SK-N-SH (cell line): ENCODE data around the gene ADAMTS15. TPM values are rescaled to one million over a fixed set of nuclear protein-coding genes. Genes with fewer than 3 reads are reported as not detected.

Source experiments
- CTCF ChIA-PET: fragments of 300-600, 350-600 bp; formaldehyde crosslinking; extraction: SDS; loops from one replicate; lab custom pipeline; 2021; lab: Yijun Ruan, JAX
- POLR2A ChIA-PET: fragments of 350-600 bp; sonication (Branson Sonifier 250); formaldehyde crosslinking; extraction: SDS; loops from one replicate; lab custom pipeline; 2020; ENCODE audit warnings: antibody characterized with exemption, inconsistent platforms; lab: Yijun Ruan, JAX
- DNase-seq: peaks from one replicate; pipeline ENCODE4 v3.0.0; 2012
- H2AFZ ChIP-seq: fragments of 200-600 bp; sonication (generic); 2 replicates; pipeline ENCODE4 v1.8.1; 2016; ENCODE audit warnings: antibody characterized with exemption, mild to moderate bottlenecking, low read depth
- H3F3A ChIP-seq: fragments of 200-600 bp; sonication (generic); replicated peaks from 2 replicates; pipeline ENCODE3; 2016; ENCODE audit warnings: antibody characterized with exemption, mild to moderate bottlenecking; ENCODE audit not compliant: insufficient read depth
- H3K27ac ChIP-seq, 2 experiments: fragments of 200-500 bp in 1 of 2; fragments of 200-600 bp in 1 of 2; sonication (Bioruptor generic) in 1 of 2; sonication (generic), shearing (Covaris generic) in 1 of 2; 2 replicates each; pipeline versions ENCODE4 v1.5.1 to v1.6.1; 2014 to 2016; ENCODE audit warnings: low read depth in 2 of 2, inconsistent platforms in 1 of 2, low read length in 1 of 2, mild to moderate bottlenecking in 1 of 2, mixed read lengths in 1 of 2
- H3K27me3 ChIP-seq: fragments of 200-600 bp; sonication (generic), shearing (Covaris generic); 2 replicates; pipeline ENCODE4 v1.6.1; 2016; ENCODE audit warnings: mixed run types; ENCODE audit not compliant: insufficient read depth
- H3K36me3 ChIP-seq, 2 experiments: fragments of 200-500 bp in 1 of 2; fragments of 200-600 bp in 1 of 2; sonication (Bioruptor generic) in 1 of 2; sonication (generic) in 1 of 2; replicated peaks in 1 of 2; 2 replicates each; pipeline versions ENCODE3 to v1.5.1; 2014 to 2016; ENCODE audit warnings: low read length in 1 of 2, mild to moderate bottlenecking in 1 of 2; ENCODE audit not compliant: insufficient read depth in 2 of 2, control insufficient read depth in 1 of 2
- H3K4me1 ChIP-seq, 2 experiments: fragments of 200-500 bp in 1 of 2; fragments of 200-600 bp in 1 of 2; sonication (Bioruptor generic) in 1 of 2; sonication (generic), shearing (Covaris generic) in 1 of 2; 2 replicates each; pipeline versions ENCODE4 v1.5.1 to v1.6.1; 2014 to 2016; ENCODE audit warnings: low read depth in 1 of 2, low read length in 1 of 2, mixed run types in 1 of 2; ENCODE audit not compliant: insufficient read depth in 2 of 2, control insufficient read depth in 1 of 2
- H3K4me2 ChIP-seq: fragments of 200-600 bp; sonication (generic), shearing (Covaris generic); 2 replicates; pipeline ENCODE4 v1.6.1; 2017; ENCODE audit warnings: mixed run types
- H3K4me3 ChIP-seq, 2 experiments: fragments of 200-500 bp in 1 of 2; fragments of 200-600 bp in 1 of 2; sonication (Bioruptor generic) in 1 of 2; sonication (generic), shearing (Covaris generic) in 1 of 2; 2 replicates each; pipeline versions ENCODE4 v1.5.1 to v1.8.1; 2014 to 2016; ENCODE audit warnings: low read depth in 2 of 2, inconsistent platforms in 1 of 2, low read length in 1 of 2, mild to moderate bottlenecking in 1 of 2, mixed read lengths in 1 of 2, moderate library complexity in 1 of 2
- H3K79me2 ChIP-seq: fragments of 200-600 bp; sonication (generic); 2 replicates; pipeline ENCODE4 v1.8.1; 2017; ENCODE audit warnings: mild to moderate bottlenecking; ENCODE audit not compliant: insufficient read depth
- H3K9ac ChIP-seq: fragments of 200-600 bp; sonication (generic); 2 replicates; pipeline ENCODE4 v1.6.1; 2017; ENCODE audit warnings: mixed run types
- H3K9me2 ChIP-seq: fragments of 200-600 bp; sonication (generic); 2 replicates; pipeline ENCODE4 v1.6.1; 2017; ENCODE audit warnings: mixed run types
- H3K9me3 ChIP-seq: fragments of 200-600 bp; sonication (generic); 2 replicates; pipeline ENCODE4 v1.6.1; 2017; ENCODE audit warnings: mixed run types, mild to moderate bottlenecking, moderate library complexity
- H4K20me1 ChIP-seq: fragments of 200-600 bp; sonication (generic); 2 replicates; pipeline ENCODE4 v1.6.1; 2017; ENCODE audit warnings: mild to moderate bottlenecking, mixed run types; ENCODE audit not compliant: insufficient read depth
- ELF1 ChIP-seq: IDR thresholded peaks from 2 replicates; pipeline ENCODE4 v1.4.0; 2012
- EZH2phosphoT487 ChIP-seq: fragments of 200-600 bp; sonication (generic); IDR thresholded peaks from 2 replicates; pipeline ENCODE4 v1.6.1; 2017; ENCODE audit warnings: low read depth, mixed run types, mild to moderate bottlenecking, antibody characterized with exemption, moderate library complexity, borderline replicate concordance
- FOSL2 ChIP-seq: IDR thresholded peaks from 2 replicates; pipeline ENCODE4 v1.4.0; 2012; ENCODE audit warnings: low read depth, mild to moderate bottlenecking, moderate library complexity, borderline replicate concordance
- FOXJ3 ChIP-seq: sonication (generic); formaldehyde crosslinking; IDR thresholded peaks from 2 replicates; pipeline ENCODE4 v1.5.1; 2020; ENCODE audit warnings: mild to moderate bottlenecking, missing genetic modification reagents
- FOXM1 ChIP-seq: IDR thresholded peaks from 2 replicates; pipeline ENCODE4 v1.4.0; 2012; ENCODE audit warnings: low read depth, mild to moderate bottlenecking
- GATA2 ChIP-seq: sonication (generic); formaldehyde crosslinking; IDR thresholded peaks from 2 replicates; pipeline ENCODE4 v1.5.0; 2020; ENCODE audit warnings: mild to moderate bottlenecking, missing genetic modification reagents
- JUND ChIP-seq: IDR thresholded peaks from 2 replicates; pipeline ENCODE4 v1.4.0; 2012
- RCOR1 ChIP-seq: fragments of 150-350 bp; IDR thresholded peaks from 2 replicates; pipeline ENCODE4 v1.6.1; 2017; ENCODE audit warnings: antibody characterized with exemption, low read length
- RXRA ChIP-seq: IDR thresholded peaks from 2 replicates; pipeline ENCODE4 v1.4.0; 2012; ENCODE audit warnings: low read depth, mild to moderate bottlenecking, borderline replicate concordance
- SIN3A ChIP-seq: IDR thresholded peaks from 2 replicates; pipeline ENCODE4 v1.6.1; 2012; ENCODE audit warnings: low read depth, mild to moderate bottlenecking, low read length, moderate library complexity, borderline replicate concordance
- USF2 ChIP-seq: fragments of 150-350 bp; IDR thresholded peaks from 2 replicates; pipeline ENCODE4 v1.6.1; 2017; ENCODE audit warnings: antibody characterized with exemption, low read length, low read depth, borderline replicate concordance
- YY1 ChIP-seq: IDR thresholded peaks from 2 replicates; pipeline ENCODE4 v1.4.0; 2012; ENCODE audit warnings: low read depth, mild to moderate bottlenecking
- WGBS: methylation state at CpG from one replicate; pipeline ENCODE4 v1.1.6; 2017; ENCODE audit warnings: low lambda C conversion rate; 5-methylcytosine and 5-hydroxymethylcytosine counted together
- polyA plus RNA-seq, 3 experiments: library from polyadenylated mRNA; depleted of rRNA; stranded (reverse); fragments of >200 nt; gene quantifications; 2 replicates each; pipeline ENCODE4 v1.2.3, GENCODE V29; 2012
- TF ChIP-seq, protein P1 (sequence below): fragments of 150-350 bp; IDR thresholded peaks from 2 replicates; pipeline ENCODE4 v1.6.1; 2016; ENCODE audit warnings: mild to moderate bottlenecking, low read depth, low read length
- TF ChIP-seq, protein P2 (sequence below): fragments of 200-600 bp; sonication (generic); IDR thresholded peaks from 2 replicates; pipeline ENCODE4 v1.6.1; 2017; ENCODE audit warnings: antibody characterized with exemption, mild to moderate bottlenecking, moderate library complexity

ADAMTS15 gene
- polyA plus RNA-seq, 1 of the 3 experiments (the other 2 are of a cell fraction) = 1.1 TPM

DNA sequence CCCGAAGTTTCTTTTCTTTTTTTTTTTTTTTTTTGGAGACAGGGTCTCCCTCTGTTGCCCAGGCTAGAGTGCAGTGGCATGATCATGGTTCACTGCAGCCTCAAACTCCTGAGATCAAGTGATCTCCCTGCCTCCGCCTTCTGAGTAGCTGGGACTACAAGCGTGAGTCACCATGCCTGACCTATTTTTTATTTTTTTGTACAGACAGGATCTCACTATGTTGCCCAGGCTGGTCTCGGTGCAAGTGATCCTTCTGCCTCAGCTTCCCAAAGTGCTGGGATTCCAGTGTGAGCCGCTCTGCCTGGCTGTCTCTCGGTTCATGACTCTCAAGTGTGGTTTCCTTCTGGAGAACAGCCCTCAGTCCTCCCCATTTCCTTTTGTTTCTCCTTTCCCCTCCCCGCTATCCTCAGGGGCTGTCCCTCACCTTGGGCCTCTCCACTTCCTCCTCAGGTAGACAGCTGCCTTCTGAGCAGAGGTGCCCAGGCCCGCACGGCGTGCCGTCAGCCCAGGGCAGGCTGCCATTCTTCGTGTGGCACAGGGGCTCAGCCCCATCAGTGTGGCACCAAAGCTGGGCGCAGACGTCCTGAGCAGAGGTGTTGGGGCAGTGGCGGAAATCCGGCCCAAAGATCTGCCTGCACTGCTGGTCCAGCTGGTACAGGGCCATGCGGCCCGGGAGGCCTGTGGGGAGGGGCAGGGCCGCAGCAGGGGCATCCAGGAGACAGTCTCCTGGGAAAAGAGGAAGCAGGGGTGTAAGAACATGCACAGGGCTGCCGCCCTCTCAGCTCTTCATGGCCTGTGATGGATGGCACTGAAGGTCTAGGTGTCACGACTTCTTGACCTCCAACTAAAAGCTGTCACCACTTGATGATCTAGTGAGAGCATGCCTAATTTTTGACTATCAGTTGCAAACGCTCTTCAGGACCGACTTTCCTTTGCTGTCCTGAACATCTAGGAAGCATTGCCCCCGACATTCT lies 34.1 kb upstream of the ADAMTS15 start:
- H3K9ac ChIP-seq = no peak overlapping the region
- H3F3A ChIP-seq = peaks cover 11% of the 10 kb centered on the region
- CTCF ChIA-PET = interaction anchor here (0.7 to 2.1 kb wide), 4 partner anchors 14 to 481 kb away, joined by 3 to 9 read pairs (median 5); partner anchors contain the start of gene ADAMTS8
- no peaks in the 10 kb centered on the region for H3K79me2 ChIP-seq
- H3K4me1 ChIP-seq = no peaks in the 10 kb centered on the region
- no peaks in the 10 kb centered on the region for H3K9me2 ChIP-seq
- H4K20me1 ChIP-seq = no peaks in the 10 kb centered on the region
- DNase-seq = no peak
- H3K9me3 ChIP-seq = no peaks in the 10 kb centered on the region
- WGBS = 85% methylated on average over 23 of the region's 24 CpGs
- H3K27me3 ChIP-seq = no peaks in the 10 kb centered on the region
- no peak overlapping the region for H3K4me3 ChIP-seq
- H3K4me2 ChIP-seq = no peak overlapping the region; the same call in 1 of the 2 replicates
- H3K27ac ChIP-seq = no peak overlapping the region
- TF ChIP-seq RXRA = no peak
- peak; percentile 32; the same call in 1 of the 2 replicates for TF ChIP-seq FOSL2
- H2AFZ ChIP-seq = no peak overlapping the region
- POLR2A ChIA-PET = no interaction called here
- H3K36me3 ChIP-seq = no peaks in the 10 kb centered on the region

DNA sequence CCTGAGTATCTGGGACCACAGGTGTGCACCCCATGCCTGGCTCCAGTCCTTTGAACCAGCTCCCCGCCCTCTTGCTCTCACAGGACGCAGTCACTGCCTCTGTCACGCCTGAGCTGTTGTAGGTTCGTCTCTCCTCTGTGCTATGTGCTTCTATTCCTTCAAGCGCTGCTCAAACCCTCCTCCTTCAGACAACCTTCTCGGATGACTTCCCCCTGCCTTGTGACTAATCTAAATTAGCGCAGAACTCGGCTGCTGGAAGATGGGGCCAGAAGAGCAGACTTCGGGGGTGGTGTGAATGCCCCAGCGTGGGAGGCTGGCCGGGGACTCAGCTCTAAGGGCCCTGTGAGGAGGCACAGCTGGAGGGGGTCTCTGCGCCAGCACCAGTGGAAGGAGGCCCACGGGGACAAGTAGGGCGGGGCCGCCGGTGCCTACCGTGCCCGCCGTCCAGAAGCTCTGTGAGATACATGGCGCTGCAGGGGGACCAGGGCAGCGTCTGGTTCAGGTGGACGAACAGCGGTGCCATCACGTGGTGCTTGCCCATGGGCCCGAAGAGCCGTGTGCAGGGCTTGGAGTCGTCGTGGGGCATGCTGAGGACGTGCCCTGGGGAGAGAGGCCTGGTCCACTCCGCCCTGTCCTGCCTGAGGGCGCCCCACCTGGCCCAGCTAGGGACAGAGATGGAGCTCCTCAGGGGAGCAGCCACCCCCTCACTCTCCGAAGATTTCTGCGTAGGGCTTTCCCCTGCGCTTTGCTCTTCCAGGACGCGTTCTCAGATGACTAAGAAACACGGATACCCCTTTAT lies 32.5 kb upstream of the ADAMTS15 start:
- no peak overlapping the region for H3K9ac ChIP-seq
- peaks cover 11% of the 10 kb centered on the region for H3F3A ChIP-seq
- no peak for DNase-seq
- no peak overlapping the region for H3K27ac ChIP-seq
- no peaks in the 10 kb centered on the region for H3K9me3 ChIP-seq
- 85% methylated on average over 17 of the region's 37 CpGs for WGBS
- no peaks in the 10 kb centered on the region for H3K79me2 ChIP-seq
- H3K4me2 ChIP-seq = no peak overlapping the region
- H4K20me1 ChIP-seq = no peaks in the 10 kb centered on the region
- TF ChIP-seq SIN3A = no peak
- TF ChIP-seq, protein P1, sequence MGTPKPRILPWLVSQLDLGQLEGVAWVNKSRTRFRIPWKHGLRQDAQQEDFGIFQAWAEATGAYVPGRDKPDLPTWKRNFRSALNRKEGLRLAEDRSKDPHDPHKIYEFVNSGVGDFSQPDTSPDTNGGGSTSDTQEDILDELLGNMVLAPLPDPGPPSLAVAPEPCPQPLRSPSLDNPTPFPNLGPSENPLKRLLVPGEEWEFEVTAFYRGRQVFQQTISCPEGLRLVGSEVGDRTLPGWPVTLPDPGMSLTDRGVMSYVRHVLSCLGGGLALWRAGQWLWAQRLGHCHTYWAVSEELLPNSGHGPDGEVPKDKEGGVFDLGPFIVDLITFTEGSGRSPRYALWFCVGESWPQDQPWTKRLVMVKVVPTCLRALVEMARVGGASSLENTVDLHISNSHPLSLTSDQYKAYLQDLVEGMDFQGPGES = no peak
- H3K4me1 ChIP-seq = no peaks in the 10 kb centered on the region
- no peak overlapping the region for H2AFZ ChIP-seq
- H3K27me3 ChIP-seq = no peaks in the 10 kb centered on the region
- H3K36me3 ChIP-seq = no peaks in the 10 kb centered on the region
- H3K9me2 ChIP-seq = no peaks in the 10 kb centered on the region
- H3K4me3 ChIP-seq = no peak overlapping the region
- ChIA-PET POLR2A (no interaction called here), CTCF (interaction anchor here (0.6 to 3.2 kb wide), 9 partner anchors 9 to 446 kb away, joined by 3 to 14 read pairs (median 5); partner anchors contain the start of gene ADAMTS8)

- Histone ChIP-seq H3K27ac (no peak overlapping the region), H3K9me3 (no peaks in the 10 kb centered on the region), H3F3A (peaks cover 11% of the 10 kb centered on the region), H3K9ac (no peak overlapping the region), H3K79me2 (no peaks in the 10 kb centered on the region), H3K4me1 (no peaks in the 10 kb centered on the region), H3K4me3 (no peak overlapping the region), H2AFZ (no peak overlapping the region), H3K36me3 (no peaks in the 10 kb centered on the region), H3K4me2 (no peak overlapping the region), H4K20me1 (no peaks in the 10 kb centered on the region), H3K27me3 (no peaks in the 10 kb centered on the region), H3K9me2 (no peaks in the 10 kb centered on the region)
- ChIA-PET CTCF (interaction anchor here (0.6 to 3.2 kb wide), 8 partner anchors 9 to 446 kb away, joined by 3 to 14 read pairs (median 4); no protein-coding TSS in a partner anchor), POLR2A (no interaction called here)
- WGBS = 84% methylated on average over 12 of the region's 12 CpGs
- no peak for DNase-seq
- TF ChIP-seq GATA2 (CRISPR knock-in tag) (no peak), RXRA (no peak), FOXM1 (no peak), JUND (no peak), ELF1 (no peak), EZH2phosphoT487 (no peak), YY1 (no peak), USF2 (no peak), FOXJ3 (no peak), SIN3A (no peak), RCOR1 (no peak)
- TF ChIP-seq, protein P2, sequence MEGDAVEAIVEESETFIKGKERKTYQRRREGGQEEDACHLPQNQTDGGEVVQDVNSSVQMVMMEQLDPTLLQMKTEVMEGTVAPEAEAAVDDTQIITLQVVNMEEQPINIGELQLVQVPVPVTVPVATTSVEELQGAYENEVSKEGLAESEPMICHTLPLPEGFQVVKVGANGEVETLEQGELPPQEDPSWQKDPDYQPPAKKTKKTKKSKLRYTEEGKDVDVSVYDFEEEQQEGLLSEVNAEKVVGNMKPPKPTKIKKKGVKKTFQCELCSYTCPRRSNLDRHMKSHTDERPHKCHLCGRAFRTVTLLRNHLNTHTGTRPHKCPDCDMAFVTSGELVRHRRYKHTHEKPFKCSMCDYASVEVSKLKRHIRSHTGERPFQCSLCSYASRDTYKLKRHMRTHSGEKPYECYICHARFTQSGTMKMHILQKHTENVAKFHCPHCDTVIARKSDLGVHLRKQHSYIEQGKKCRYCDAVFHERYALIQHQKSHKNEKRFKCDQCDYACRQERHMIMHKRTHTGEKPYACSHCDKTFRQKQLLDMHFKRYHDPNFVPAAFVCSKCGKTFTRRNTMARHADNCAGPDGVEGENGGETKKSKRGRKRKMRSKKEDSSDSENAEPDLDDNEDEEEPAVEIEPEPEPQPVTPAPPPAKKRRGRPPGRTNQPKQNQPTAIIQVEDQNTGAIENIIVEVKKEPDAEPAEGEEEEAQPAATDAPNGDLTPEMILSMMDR = no peak
These were observed 31.9 kb upstream of the ADAMTS15 start for GRCh38 chr11:130416530-130416882.
